Measurements from ENCODE around the gene NOTCH1. TPM values are rescaled to one million over a fixed set of nuclear protein-coding genes. Genes with fewer than 3 reads are reported as not detected.

The NOTCH1 gene
- total and polyA plus RNA-seq, 2 of the 4 experiments (the other 2 are of a cell fraction) = 1.8 to 6.0 TPM

DNA sequence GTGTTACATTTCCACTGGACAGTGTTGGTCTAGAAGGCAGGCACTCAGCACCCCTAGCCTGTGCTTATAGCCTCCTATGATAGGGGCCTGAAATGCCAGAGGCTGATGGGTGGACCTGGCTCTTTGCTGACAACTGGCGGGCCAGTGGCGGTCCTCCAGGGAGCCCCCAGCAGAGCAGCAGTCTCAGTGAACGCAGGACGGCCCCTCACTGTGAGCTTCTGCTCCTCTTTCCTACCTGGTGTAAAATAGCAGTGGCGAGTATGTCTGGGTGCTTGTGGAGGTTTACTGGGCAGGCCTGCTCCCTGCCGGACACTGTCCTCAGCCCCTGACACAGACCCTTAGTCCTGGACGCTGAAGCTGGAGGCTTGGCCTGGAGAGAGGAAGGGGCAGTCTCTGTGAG, 59.7 kb downstream of the NOTCH1 start:
- POLR2A ChIA-PET (ENCODE audit: unreplicated experiment) = no interaction called here
- dilution Hi-C loops (cut with HindIII; ENCODE audit: low sequenced_read_pairs, unreplicated experiment) (no loop called here), intact Hi-C loops (cut with micrococcal nuclease) (no loop called here), in situ Hi-C loops (cut with MboI; ENCODE audit: low sequenced_read_pairs) (no loop called here)
- no peak overlapping the region for H3K4ac ChIP-seq (ENCODE audit: low read depth, low read length)
- H3K56ac ChIP-seq (ENCODE audit: extremely low read depth, insufficient read depth, low read length) = no peak overlapping the region
- no peak overlapping the region for H3K23ac ChIP-seq (ENCODE audit: low read depth, low read length)
- peaks cover 27% of the 10 kb centered on the region for H4K20me1 ChIP-seq (ENCODE audit: insufficient read depth, low read length)
- no peak overlapping the region for H3K14ac ChIP-seq (replicated peaks; ENCODE audit: low read depth, low read length)
- peaks cover 8% of the 10 kb centered on the region; the same call in 1 of the 2 replicates for H3K4me1 ChIP-seq (ENCODE audit: control insufficient read depth, insufficient read depth, low read length)
- no peaks in the 10 kb centered on the region for H3K36me3 ChIP-seq (ENCODE audit: control insufficient read depth, insufficient read depth, low read length)
- H2BK20ac ChIP-seq (ENCODE audit: low read depth, low read length) = no peak overlapping the region
- no peak overlapping the region for H3K27ac ChIP-seq (ENCODE audit: insufficient read depth, low read length)
- no peak for ATAC-seq (ENCODE audit: low read depth)
- no peak overlapping the region for H4K91ac ChIP-seq (ENCODE audit: insufficient read depth, low read depth, low read length)
- CTCF ChIA-PET = interaction anchor here (1.0 to 3.1 kb wide), 2 partner anchors 139 to 146 kb away, joined by 5 to 16 read pairs; no protein-coding TSS in a partner anchor
- DNase-seq = no peak
- H3K9me3 ChIP-seq (ENCODE audit: control insufficient read depth, insufficient read depth, low read length) = no peaks in the 10 kb centered on the region
- H4K8ac ChIP-seq (ENCODE audit: low read depth in 2 of 2, low read length in 2 of 2) = no peak overlapping the region
- H2AK5ac ChIP-seq (ENCODE audit: low read depth, low read length) = no peak overlapping the region
- no peak for TF ChIP-seq SMC3 (IDR thresholded peaks at IDR 0.05; ENCODE audit: low read depth, low read length)
- TF ChIP-seq MXI1 (IDR thresholded peaks at IDR 0.05; ENCODE audit: borderline replicate concordance, low read depth, low read length) = no peak
- TF ChIP-seq, protein P1, sequence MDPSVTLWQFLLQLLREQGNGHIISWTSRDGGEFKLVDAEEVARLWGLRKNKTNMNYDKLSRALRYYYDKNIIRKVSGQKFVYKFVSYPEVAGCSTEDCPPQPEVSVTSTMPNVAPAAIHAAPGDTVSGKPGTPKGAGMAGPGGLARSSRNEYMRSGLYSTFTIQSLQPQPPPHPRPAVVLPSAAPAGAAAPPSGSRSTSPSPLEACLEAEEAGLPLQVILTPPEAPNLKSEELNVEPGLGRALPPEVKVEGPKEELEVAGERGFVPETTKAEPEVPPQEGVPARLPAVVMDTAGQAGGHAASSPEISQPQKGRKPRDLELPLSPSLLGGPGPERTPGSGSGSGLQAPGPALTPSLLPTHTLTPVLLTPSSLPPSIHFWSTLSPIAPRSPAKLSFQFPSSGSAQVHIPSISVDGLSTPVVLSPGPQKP (IDR thresholded peaks at IDR 0.05; ENCODE audit: borderline replicate concordance, low read depth, low read length) = no peak
- no peak for TF ChIP-seq BHLHE40 (IDR thresholded peaks at IDR 0.05; ENCODE audit: low read depth, low read length)
- H4K5ac ChIP-seq (ENCODE audit: low read depth, low read length) = no peak overlapping the region
- no peak overlapping the region for H2BK15ac ChIP-seq (ENCODE audit: low read depth, low read length)
- no peaks in the 10 kb centered on the region; the same call in 1 of the 2 replicates for H3K27me3 ChIP-seq (ENCODE audit: control insufficient read depth, insufficient read depth, low read length)
- WGBS, 2 experiments (ENCODE audit: extremely low coverage in 2 of 2, insufficient read length in 1 of 2) = no CpG with 5 or more reads among the region's 7 CpGs
- no peaks in the 10 kb centered on the region for H3K9me1 ChIP-seq (ENCODE audit: insufficient read depth, low read length)
- no peak overlapping the region for H2AFZ ChIP-seq (replicated peaks; ENCODE audit: low read length, poor library complexity)
- H3K9ac ChIP-seq (ENCODE audit: low read depth, low read length) = no peak overlapping the region
- no peak overlapping the region for H2BK5ac ChIP-seq (ENCODE audit: low read depth, low read length, poor library complexity, severe bottlenecking)
- no peak overlapping the region for H2BK120ac ChIP-seq (ENCODE audit: low read depth, low read length)
- no peak overlapping the region for H3K4me3 ChIP-seq (ENCODE audit: insufficient read depth, low read depth, low read length)
- no peak overlapping the region for H3K4me2 ChIP-seq (ENCODE audit: low read depth, low read length)
- peaks cover 0 to 7% of the 10 kb centered on the region in 2 experiments; a peak in 2 of 4 replicates for H3K79me1 ChIP-seq (ENCODE audit: low read depth in 1 of 2, low read length in 2 of 2)
- BruUV-seq (replicated peaks) = no TSS peak
- no peak overlapping the region for H3K18ac ChIP-seq (ENCODE audit: low read depth, low read length)
- no peak overlapping the region for H2AK9ac ChIP-seq (replicated peaks; ENCODE audit: low read depth, low read length, poor library complexity)

All from IMR-90 (cell line).